HG03439 (cell line): ENCODE measurements around the gene DGLUCY.
A peak's percentile ranks its signal among the peaks of the same experiment; 100 is the strongest.
"Not testable (repeated sequence)": the region's sequence is repeated elsewhere in the genome, so short reads cannot be mapped to it uniquely, and the experiment has no call there.

ENCODE experiments used
- ATAC-seq: cut with Tn5 transposase; IDR thresholded peaks from one replicate; pipeline ENCODE4 v1.9.1; 2021; ENCODE audit warnings: mild to moderate bottlenecking, moderate library complexity; ENCODE audit not compliant: unreplicated experiment

Gene DGLUCY

GRCh38 chr14:91202234-91202974 lies 88.5 kb downstream of the DGLUCY start:
- ATAC-seq = no peak

GRCh38 chr14:91204657-91205056 lies 90.8 kb downstream of the DGLUCY start:
- no peak for ATAC-seq

GRCh38 chr14:91205459-91205858 lies 91.6 kb downstream of the DGLUCY start:
- no peak for ATAC-seq

- ATAC-seq = no peak
These were observed 93.1 kb downstream of the DGLUCY start for GRCh38 chr14:91207008-91207407.

GRCh38 chr14:91211017-91211416 lies 97.1 kb downstream of the DGLUCY start:
- no peak for ATAC-seq

- no peak for ATAC-seq
These were observed 100.4 kb downstream of the DGLUCY start for GRCh38 chr14:91214306-91214705.

GRCh38 chr14:91215381-91215780 lies 101.5 kb downstream of the DGLUCY start:
- no peak for ATAC-seq

- ATAC-seq = no peak
These were observed 102.9 kb downstream of the DGLUCY start for GRCh38 chr14:91216731-91217226.

- no peak for ATAC-seq
These were observed 104.1 kb downstream of the DGLUCY start for GRCh38 chr14:91218014-91218413.

GRCh38 chr14:91219517-91220389 lies 105.9 kb downstream of the DGLUCY start:
- no peak for ATAC-seq

GRCh38 chr14:91220581-91221000 lies 106.7 kb downstream of the DGLUCY start:
- ATAC-seq = no peak

- ATAC-seq = no peak
These were observed 107.4 kb downstream of the DGLUCY start for GRCh38 chr14:91221270-91221669.

- no peak for ATAC-seq
These were observed 109.3 kb downstream of the DGLUCY start for GRCh38 chr14:91223028-91223783.

GRCh38 chr14:91225025-91225424 lies 111.2 kb downstream of the DGLUCY start:
- ATAC-seq = no peak

GRCh38 chr14:91226360-91226759 lies 112.5 kb downstream of the DGLUCY start:
- not testable (repeated sequence) for ATAC-seq

GRCh38 chr14:91227183-91227628 lies 113.3 kb downstream of the DGLUCY start:
- ATAC-seq = no peak

GRCh38 chr14:91228112-91229004 lies 114.5 kb downstream of the DGLUCY start:
- peak; percentile 80 for ATAC-seq

GRCh38 chr14:91229005-91229382 lies 115.1 kb downstream of the DGLUCY start:
- ATAC-seq = no peak

- ATAC-seq = peak; percentile 54
These were observed 115.9 kb downstream of the DGLUCY start for GRCh38 chr14:91229743-91230200.
